ENCODE data around the gene LCE5A. TPM values are rescaled to one million over a fixed set of nuclear protein-coding genes. Genes with fewer than 3 reads are reported as not detected.

LCE5A gene, protein sequence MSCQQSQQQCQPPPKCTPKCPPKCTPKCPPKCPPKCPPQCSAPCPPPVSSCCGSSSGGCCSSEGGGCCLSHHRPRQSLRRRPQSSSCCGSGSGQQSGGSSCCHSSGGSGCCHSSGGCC
- not detected in 2 replicates for total RNA-seq

DNA sequence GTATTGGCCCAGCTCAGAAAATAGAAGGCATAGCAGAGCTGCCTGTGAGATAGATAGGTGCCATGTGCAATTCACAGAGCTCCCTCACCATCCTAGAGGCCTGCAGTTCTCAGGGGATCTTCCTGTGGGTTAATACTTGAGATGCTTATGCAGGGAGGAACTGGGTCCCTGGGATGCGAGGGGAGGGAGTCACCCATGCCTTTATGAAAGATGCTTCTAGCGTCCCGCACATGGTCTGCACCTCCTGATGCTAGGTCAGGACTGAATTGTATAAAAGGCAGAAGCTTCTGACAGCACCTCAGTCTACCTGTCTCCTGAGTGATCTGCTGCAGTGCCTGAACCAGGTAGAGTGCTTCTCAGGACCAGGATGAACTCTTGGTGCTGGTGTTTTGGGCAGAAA is at the start of gene LCE5A:
Gene LCE5A, plus strand, starts transcription at position 301 of the 400 bp plus-strand sequence. CDS start 732 bp downstream, outside the sequence.

Other genes with a start within 250 kb of the LCE5A start
- not detected in 2 replicates for gene FLG, start 185.6 kb upstream of the LCE5A start, total RNA-seq
- not detected in 2 replicates for gene FLG2, start 150.8 kb upstream of the LCE5A start, total RNA-seq
- not detected in 2 replicates for gene CRNN, start 96.5 kb upstream of the LCE5A start, total RNA-seq
- not detected in 2 replicates for gene CRCT1, start 3.7 kb downstream of the LCE5A start, total RNA-seq
- not detected in 2 replicates for gene LCE3E, start 56.0 kb downstream of the LCE5A start, total RNA-seq
- not detected in 2 replicates for gene LCE3D, start 69.7 kb downstream of the LCE5A start, total RNA-seq
- not detected in 2 replicates for gene LCE3C, start 89.4 kb downstream of the LCE5A start, total RNA-seq
- not detected in 2 replicates for gene LCE3B, start 103.0 kb downstream of the LCE5A start, total RNA-seq
- gene LCE3A, start 112.3 kb downstream of the LCE5A start, total RNA-seq: not detected in 2 replicates
- gene LCE2D, start 152.6 kb downstream of the LCE5A start, total RNA-seq: not detected in 2 replicates
- not detected in 2 replicates for gene LCE2C, start 164.5 kb downstream of the LCE5A start, total RNA-seq
- gene LCE2B, start 175.3 kb downstream of the LCE5A start, total RNA-seq: not detected in 2 replicates
- gene LCE2A, start 187.5 kb downstream of the LCE5A start, total RNA-seq: not detected in 2 replicates
- not detected in 2 replicates for gene LCE4A, start 197.4 kb downstream of the LCE5A start, total RNA-seq
- not detected in 2 replicates for gene KPRP, start 247.2 kb downstream of the LCE5A start, total RNA-seq